HG03571 (cell line): ENCODE data around the gene ANAPC16.
A peak's percentile ranks its signal among the peaks of the same experiment; 100 is the strongest.
"Not testable (repeated sequence)": the region's sequence is repeated elsewhere in the genome, so short reads cannot be mapped to it uniquely, and the experiment has no call there.

Experiments
- ATAC-seq: cut with Tn5 transposase; IDR thresholded peaks from one replicate; pipeline ENCODE4 v1.9.1; 2021; ENCODE audit not compliant: unreplicated experiment

The ANAPC16 gene

DNA sequence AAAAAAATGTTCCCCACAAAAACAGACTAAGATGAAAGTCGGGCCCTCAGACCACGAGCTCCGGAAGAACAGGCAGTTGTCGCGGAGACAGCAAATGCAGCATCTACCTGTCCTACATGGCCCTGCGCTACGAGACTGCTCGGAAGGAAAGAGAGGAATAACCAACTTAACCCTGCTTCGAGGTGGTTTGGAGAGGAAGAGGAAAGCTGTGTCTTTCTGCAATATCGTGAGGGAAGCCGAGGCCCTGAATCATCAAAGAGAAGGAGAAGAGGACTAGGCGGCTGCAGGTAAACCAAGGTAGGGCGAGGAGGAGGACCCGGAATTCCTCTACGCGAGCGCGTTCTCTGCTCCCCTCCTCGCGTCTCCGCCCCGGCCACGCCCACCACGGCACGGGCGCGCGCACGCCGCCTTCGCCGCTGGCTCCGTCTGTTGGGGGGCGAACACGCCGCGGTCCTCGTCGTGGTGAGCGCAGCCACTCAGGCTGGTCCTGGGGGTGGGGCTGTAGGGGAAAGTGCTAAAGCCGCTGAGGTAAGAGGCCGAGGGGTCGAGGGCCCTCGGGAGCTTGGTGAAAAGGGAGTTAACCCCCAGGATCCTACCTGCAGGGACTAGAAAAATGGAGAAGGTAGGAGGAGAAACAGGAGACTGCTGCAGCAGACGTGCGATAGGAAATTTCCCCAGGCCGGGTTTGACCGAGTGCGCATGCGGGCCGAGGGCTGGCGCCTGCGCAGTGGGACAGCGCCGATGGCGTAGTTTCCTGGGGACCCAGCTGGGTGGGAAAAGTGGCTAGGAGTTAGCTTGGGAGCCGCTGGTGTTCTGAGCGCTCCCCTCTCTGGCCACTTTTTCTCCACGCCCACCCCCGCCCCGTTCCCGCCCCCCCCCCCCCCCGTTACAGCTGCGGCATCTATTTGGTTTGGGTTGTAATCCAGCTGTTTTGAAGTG is at the start of gene ANAPC16, which contains the start of gene ASCC1:
TSS of gene ANAPC16 (plus strand) at position 402 of the 939 bp plus-strand sequence. CDS start 7,903 bp downstream, outside the sequence.
TSS of gene ASCC1 (minus strand) at position 666 of the 939 bp plus-strand sequence. CDS start 2,978 bp downstream, outside the sequence.
- ATAC-seq, result peak; percentile 61

DNA sequence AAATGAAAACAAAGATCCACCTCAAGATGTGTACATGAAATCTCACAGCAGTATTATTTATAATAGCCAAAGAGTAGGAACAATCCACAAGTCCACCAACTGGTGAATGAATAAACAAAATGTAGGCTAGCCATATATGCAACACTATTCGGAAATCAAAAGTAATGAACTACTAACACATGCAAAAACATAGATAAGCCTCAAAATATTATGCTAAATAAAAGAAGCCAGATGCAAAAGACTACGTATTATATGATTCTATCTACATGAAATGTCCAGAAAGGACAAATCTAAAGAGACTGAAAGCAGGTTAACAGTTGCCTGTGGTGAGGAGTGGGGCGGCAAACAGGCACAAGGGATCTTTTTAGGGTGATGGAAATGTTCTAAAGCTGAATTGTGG is 48.7 kb upstream of the ANAPC16 start:
- ATAC-seq, result no peak

DNA sequence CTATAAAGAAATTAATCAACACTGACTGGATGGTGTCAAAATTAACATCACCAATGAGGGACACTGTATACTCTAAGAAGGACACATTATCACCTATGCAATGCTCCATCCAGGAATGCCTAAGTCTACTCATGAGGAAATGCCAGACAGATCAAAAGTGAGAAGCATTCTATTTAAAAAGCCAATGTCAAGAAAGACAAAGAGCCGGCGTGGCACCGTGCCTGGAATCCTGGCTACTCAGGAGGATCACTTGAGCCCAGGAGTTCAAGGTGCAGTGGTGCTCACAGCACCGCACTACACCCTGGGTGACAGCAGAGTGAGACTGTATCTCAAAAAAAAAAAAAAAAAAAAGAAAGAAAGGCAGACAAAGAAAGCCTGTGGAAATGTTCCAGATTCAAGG is 45.5 kb upstream of the ANAPC16 start:
- no peak for ATAC-seq

DNA sequence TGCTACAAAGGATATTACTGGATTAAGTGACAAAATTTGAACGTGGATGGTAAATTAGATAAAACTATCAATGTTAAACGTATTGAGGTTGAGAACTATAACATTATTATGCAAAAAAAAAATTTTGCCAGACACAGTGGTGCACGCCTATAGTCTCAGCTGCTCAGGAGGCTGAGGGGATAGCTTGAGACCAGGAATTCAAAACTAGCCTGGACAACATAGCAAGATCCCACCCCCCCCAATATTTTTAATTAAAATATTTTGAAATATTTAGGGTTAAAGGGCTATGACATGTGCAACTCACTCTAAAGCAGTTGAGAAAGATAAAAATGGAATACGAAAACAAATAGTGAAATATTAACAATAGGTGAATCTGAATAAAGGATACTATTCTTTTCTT is 45.1 kb upstream of the ANAPC16 start:
- no peak for ATAC-seq

DNA sequence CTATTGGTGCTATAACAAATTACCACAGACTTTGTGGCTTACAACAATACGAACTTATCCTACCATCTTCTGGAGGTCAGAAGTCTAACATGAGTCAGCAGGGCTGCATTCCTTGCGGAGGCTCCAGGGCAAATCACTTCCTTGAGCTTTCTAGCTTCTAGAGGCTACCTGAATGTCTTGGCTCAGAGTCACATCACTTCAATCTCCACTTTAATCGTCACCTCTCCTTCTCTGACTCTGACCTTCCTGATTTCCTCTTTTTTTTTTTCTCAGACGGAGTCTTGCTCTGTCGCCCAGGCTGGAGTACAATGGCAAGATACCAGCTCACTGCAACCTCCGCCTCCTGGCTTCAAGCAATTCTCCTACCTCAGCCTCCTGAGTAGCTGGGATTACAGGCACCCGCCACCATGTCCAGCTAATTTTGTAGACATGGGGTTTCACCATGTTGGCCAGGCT is 44.6 kb upstream of the ANAPC16 start:
- no peak for ATAC-seq

DNA sequence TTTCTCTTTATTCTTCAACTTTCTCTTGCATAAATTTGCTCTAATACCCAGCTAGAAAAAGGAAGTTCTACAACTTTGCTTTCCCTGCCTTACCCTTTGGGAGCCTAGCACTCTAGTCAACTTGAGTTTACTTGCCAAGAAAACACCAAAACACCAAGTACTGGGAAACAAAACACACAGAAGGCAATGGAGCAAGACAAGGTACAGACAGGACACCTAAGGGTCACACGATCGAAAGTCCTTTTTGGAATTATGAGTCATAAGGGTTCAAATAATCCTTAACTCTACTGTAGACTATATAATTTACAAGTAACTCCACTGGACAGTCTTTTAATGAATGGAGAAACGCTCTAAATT is 42.6 kb upstream of the ANAPC16 start:
- ATAC-seq, result no peak

- ATAC-seq, result no peak
Observed at GRCh38 chr10:72173619-72174296, 42.1 kb upstream of the ANAPC16 start.

DNA sequence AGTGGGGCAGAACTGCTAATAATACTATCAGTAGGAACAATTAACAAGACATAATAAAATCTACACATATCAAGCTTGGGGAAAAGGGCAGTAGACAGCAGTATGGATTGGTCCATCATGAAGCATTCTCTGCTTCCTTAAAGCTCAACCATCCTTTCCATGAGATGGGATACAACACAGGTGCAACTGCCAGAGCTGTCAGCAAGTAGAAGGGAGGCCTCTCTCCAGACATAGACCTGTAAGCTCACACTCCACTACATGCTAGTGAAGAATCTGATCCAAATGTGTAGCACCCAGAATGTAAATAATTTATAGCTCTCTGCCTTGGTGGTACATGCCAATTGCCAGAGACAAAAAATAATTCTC is 41.5 kb upstream of the ANAPC16 start:
- no peak for ATAC-seq

DNA sequence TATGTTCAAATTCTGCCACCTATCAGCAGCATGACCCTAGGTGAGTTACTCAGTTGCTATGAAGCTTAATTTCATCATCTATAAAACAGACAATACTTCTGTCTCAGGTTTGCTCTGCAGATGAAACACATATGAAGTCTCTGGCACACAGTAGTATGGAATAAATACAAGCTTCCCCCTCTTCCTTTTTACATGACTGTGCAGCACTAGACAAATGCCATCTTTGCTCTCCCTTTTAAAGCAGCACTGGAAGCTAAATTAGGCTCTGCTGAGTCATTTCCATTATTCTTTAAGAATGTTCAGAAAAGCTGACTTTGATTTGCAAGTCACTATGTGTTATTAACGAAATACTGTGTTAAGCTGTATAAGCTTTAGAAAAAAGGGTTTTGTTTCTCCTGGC is 40.7 kb upstream of the ANAPC16 start:
- ATAC-seq, result no peak

- no peak for ATAC-seq
Observed at GRCh38 chr10:72176701-72177100, 39.1 kb upstream of the ANAPC16 start.

DNA sequence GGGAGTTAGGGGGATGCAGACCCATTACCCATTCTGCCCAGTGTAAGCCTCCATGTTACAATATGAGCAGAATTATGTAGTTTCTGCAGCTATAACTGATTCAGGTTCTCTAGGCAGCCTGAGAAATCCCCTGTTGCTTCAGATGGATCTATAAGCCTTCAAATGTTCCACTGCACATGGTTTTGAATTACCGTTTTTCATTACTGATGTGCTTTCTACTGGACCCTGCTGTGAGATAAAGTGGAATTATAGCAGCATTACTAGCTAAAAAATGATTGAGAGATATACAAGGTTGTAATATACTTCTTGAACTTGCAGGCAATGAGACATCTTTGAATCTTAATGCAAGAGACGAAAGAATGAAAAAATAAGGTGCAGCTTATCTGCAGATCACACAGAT is 38.4 kb upstream of the ANAPC16 start:
- ATAC-seq, result no peak

DNA sequence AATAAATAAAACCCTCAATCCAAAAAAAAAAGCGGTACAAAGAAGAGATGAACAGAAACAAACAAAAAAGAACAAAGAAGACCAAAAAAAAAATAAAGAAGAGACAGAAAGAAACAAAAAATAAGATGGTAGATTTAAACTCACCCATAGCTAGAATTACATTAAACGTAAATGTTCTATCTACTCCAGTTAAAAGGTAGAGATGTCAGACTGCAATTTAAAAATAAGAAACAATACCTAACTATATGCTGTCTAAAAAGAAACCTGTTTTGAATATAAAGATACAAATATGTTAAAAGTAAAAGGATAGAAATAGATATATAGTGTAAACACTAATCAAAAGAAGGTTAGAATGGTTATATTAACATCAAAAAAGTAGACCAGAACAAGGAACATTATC is 31.7 kb upstream of the ANAPC16 start:
- no peak for ATAC-seq

DNA sequence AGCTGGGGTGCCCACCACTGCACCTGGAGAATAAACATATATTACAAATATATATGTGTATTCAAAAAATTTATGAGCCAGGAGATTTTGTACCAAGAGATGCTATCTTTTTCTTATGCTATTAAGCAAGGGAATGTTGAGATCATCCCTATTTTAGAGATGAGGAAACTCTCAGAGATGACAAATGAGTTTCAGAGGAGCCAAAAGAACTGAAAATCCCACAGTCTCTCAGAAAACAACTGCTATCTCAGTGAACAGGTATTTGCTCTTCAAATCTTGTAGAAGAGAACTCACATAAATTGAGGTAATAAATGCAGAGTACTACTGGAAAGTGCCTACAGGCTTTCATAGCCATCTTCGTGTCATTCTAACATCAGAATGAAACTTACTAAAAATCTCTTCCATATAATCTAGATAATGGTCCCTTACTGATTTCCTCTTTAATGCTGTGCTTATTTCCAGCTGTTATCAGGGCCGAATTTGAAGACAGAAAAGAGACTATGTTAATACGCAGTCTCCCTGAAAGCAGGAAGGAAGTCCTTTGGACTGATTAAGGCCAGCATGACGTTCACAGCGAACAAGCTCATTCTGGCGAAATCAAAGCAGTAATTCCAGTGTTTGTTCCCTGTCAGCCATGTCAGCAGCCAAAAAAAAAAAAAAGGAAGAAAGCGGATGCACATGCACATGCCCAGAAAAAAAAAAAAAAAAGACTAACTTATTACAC is 29.4 kb upstream of the ANAPC16 start:
- ATAC-seq, result no peak

- ATAC-seq, result no peak
Observed at GRCh38 chr10:72186982-72187330, 28.9 kb upstream of the ANAPC16 start.

GRCh38 chr10:72194949-72195348 is 20.9 kb upstream of the ANAPC16 start:
- no peak for ATAC-seq

- no peak for ATAC-seq
Observed at GRCh38 chr10:72200883-72201282, 14.9 kb upstream of the ANAPC16 start.

DNA sequence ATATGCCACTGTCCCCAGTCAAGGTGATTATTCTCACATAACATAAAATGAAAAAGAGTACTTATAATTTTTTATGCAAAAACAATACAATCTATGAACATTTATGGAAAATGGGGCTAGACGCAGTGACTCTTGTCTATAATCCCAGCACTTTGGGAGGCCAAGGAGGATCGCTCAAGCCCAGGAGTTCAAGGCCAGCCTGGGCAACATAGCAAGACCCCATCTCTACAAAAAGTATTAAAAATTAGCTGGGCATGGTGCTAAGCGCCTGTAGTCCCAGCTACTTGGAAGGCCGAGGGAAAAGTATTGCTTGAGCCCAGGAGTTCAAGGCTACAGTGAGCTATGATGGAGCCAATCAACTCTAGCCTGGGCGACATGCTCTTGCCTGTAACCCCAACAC is 14.5 kb upstream of the ANAPC16 start:
- ATAC-seq, result no peak

DNA sequence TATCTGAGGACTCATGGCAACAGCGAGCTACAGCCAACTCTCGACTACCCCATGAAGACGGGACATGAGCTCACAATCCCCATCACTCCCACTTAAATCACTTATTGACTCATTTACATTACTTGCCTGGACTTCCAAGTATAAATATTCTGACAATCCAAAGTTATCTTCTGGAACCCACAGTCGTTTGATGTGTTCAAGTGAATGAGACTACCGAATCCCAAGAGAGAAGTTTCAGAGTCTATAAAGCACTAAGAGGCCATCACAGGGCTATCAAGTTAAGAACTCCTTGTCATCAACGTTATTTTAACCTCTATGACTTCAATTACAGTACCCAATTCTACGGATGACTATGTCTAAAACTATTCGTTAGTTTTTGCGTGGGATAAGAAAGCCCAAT is 11.5 kb upstream of the ANAPC16 start:
- ATAC-seq, result no peak

- no peak for ATAC-seq
Observed at GRCh38 chr10:72204724-72205123, 11.1 kb upstream of the ANAPC16 start.

DNA sequence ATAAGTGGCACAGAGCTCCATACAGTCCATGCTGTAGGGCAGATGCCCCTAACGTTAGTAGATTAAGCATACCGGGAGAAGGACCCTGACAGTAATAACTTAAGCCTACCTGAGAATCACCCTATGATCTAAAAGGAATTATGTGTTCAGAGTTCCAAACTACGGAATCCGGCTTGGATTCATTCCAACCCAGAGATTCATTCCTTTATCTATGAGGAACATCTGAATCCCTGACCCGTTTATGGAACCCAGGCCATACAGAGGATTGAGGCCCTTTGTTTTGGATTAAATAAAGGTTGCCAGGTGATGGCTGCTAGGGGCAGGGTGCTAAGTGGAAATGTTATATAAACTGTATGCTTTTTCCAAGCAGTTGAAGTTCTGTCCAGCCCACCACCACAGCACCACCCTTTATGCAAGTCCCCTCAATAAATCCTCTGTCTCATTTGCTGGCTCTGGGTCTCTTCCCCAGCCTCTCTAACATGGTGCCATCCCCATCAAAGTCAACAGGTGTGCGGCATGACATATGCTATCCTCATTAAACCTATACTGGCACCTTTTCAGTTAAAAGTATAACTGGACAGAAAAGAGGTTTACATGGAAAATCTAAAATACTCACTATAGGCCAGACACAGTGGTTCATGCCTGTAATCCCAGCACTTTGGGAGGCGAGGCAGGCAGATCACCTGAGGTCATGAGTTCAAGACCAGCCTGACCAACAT is 9.1 kb upstream of the ANAPC16 start:
- no peak for ATAC-seq

GRCh38 chr10:72208526-72208925 is 7.3 kb upstream of the ANAPC16 start:
- ATAC-seq, result not testable (repeated sequence)
